GM21619 (cell line): Measurements from ENCODE around the gene ADRA2B.

Experiments
- ATAC-seq: cut with Tn5 transposase; IDR thresholded peaks from one replicate; pipeline ENCODE4 v1.9.1; 2021; ENCODE audit not compliant: unreplicated experiment

ADRA2B gene

GRCh38 chr2:96106991-96107707 lies 9.2 kb downstream of the ADRA2B start:
- no peak for ATAC-seq

DNA sequence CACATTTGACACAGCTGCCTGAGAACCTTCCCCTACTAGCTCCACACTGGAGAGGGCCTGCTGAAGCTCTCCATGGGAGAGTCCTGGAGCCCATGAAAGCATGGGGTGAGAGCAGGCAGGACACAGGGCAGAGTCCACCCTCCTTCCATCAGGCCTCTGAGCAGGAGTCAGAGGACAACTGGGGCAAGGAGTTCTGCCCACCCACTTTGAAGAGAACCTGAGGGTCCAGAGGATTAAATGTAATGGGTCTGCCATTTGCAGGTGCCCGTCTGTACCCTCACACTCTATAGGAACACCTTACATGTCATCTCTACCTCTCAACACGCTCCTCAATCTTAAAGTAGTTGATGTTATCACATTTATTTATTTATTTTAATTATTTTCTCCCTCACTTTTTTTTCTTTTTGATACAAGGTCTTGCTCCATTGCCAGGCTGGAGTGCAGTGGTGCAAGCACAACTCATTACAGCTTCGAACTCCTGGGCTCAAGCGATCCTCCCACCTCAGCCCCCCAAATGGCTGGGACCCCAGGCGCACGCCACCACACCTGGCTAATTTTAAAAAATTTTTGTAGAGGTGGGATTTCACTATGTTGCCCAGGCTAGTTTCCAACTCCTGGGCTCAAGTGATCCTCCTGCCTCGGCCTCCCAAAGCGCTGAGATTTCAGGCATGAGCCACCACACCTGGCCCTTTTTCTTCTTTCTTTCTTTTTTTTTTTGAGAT lies 10.2 kb downstream of the ADRA2B start:
- ATAC-seq = no peak

DNA sequence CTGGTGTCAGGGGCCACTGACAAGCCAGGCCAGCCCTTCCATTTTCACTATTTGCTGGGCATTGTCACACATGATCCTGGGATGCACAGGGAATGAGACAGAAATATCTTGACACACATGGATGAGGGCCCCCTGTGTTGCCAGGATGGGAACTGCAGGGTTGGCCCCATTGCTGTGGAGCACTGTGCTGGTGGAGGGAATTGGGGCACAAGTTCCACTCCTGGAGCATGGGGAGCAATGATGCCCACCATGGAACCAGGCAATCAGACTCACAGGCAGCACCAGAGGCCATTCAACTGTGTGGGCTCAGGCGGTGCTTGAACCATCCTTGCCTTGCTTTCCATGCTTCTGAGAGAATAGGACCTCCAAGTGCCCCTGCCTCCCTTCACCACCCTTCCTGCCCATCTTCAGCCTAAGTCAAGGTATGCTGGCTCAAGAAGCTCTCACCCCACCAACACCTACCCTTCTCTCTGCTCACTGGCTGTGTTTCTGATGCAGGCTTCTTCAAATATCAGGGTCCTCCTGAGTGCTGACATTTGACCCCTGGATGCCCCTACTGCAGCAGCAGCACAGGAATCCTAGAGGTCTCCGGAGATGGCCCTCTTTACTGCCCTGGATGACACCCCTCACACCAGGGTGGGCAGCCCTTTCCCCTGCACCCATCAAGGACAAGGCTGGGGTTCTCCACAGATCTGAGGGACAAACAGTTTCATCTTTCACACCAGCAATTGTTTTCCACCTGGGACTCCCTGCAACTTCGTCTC lies 11.0 kb downstream of the ADRA2B start:
- no peak for ATAC-seq

GRCh38 chr2:96104487-96104861 lies 11.9 kb downstream of the ADRA2B start:
- no peak for ATAC-seq

DNA sequence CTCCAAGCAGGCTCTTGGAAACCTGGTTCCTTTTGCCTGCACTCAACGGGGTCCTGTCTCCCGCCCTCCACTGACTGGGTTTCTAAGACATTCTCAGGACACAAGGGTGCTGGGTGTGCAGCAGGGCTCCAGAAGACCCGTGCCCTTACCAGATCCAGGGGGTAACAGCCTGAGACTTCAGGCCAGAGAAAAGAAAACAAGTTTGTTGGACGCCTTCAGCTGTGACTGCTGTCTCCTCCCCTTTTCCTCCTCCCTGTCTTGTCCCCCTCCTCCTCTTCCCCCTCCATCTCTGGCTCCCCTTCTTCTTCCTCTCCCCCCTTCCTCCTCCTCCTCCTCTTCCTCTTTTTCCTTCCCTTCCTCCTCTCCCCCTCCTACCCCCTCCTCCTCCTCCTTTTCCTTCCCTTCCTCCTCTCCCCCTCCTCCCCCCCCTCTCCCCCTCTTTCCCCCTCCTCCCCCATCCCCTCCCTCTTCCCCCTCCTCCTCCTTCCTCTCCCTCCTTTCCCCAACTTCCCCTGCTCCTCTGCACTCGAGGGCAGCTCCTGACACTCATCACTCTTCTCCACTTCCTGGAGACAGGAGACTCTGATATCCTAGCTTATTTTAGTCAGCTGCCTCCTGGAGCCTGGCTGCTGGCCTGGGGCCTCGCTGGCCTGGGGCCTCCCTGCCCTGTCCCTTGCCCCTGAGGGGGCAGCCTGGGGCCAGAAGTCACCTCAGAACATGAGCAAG lies 12.4 kb downstream of the ADRA2B start:
- ATAC-seq = no peak

DNA sequence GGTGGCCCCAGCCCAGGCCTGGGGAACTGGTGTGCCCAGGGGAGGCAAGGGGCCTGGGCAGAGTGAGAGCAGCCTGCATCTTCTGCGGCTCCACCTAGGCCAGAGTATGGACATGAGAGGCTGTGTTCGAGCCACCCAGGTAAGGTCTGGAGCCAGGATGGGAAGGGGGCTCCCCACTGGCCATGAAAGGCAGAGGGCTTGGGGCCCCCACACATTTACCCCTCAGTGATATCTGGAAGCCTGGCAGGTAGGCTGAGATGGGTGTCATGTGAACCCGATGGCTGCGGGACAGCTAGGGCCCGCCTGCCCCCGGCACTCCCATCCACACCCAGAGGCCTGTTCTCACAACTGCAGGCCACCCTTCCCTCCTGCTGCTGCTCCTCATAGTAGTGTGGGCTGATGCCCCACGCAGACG lies 13.2 kb downstream of the ADRA2B start:
- ATAC-seq = no peak

DNA sequence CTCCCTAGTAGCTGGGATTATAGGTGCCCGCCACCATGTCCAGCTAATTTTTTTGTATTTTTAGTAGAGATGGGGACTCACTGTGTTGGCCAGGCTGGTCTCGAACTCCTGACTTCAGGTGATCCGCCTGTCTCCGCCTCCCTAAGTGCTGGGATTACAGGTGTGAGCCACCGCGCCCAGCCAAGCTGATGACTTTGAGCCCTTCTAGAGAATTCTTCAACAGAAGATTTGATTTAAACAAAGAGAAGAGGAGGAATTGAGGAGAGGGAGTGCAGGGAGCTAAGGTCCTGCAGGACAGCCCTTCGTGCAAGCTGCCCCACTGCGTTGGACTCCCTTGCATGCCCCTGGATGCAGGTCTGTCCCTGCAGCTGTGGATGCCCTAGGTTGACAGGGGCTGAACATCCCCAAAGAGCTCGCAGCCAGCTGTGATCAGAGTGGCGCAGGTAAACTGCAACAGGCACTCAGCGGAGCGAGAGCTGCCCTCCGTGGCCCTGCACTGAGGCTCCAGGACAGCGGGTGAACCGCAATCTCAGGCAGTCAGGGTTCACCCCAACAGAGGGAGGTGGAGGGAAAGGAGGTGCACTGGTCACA lies 13.7 kb downstream of the ADRA2B start:
- ATAC-seq = no peak

GRCh38 chr2:96100893-96101304 lies 15.5 kb downstream of the ADRA2B start:
- ATAC-seq = no peak

GRCh38 chr2:96099861-96100798 lies 16.2 kb downstream of the ADRA2B start:
- ATAC-seq = no peak

GRCh38 chr2:96098900-96099590 lies 17.3 kb downstream of the ADRA2B start:
- no peak for ATAC-seq

DNA sequence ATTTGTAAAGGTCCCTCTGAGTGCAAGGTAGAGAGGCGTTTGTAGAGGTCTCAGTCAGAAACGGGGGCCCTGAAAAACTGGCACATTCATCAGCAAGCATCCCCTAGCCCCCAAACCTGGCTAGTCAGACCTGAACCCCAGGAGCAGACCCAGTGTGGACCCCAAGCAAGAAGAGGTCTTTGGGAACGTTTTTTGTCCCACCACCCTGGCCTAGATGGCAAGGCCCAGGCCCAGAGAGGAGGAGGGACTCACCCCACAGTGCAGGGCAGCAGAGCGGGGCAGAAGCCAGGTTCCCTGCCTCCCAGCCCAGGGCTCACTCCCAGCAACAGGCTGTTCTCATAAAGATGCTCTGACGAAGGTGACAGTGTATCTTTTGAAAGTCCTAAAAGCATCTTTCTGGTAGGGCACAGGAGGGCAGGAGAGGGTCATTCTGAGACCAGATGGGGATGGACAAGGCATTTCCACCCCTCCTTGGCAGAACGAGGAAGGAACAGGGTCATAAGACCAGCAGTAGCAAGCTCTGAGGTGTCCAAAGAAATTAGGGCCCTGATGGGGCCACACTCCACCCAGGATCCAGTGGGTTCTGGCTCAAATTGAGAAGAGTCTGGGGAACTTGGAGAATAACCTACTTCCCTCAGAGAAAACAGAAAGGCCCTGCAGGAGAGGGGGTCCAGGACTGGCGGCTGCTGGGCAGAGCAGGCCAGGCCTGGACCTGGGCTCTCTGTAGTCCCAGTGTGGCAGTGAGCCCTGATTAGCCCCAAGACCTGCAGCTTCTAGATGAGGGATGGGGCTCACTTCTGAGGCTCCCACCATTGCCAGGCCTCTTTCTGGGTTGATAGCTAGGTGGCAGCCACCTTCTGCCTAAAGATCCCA lies 18.2 kb downstream of the ADRA2B start:
- no peak for ATAC-seq

DNA sequence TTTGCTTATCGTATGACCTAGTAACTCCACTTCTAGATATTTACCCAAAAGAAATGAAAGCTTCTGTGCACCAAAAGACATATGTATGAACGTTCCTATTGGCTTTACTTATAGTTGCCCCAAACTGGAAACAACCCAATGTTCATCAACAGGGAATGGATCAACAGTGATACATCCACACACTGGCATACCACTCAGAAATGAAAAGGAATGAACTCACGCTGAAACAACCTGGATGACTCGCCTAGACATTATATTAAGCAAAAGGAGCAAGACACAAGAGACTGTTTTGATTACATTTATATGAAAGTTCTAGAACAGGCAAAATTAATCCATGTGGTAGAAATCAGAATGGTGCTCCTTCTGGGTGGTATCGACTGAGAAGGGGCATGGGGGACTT lies 18.9 kb downstream of the ADRA2B start:
- ATAC-seq = no peak

GRCh38 chr2:96095116-96095636 lies 21.2 kb downstream of the ADRA2B start:
- no peak for ATAC-seq

DNA sequence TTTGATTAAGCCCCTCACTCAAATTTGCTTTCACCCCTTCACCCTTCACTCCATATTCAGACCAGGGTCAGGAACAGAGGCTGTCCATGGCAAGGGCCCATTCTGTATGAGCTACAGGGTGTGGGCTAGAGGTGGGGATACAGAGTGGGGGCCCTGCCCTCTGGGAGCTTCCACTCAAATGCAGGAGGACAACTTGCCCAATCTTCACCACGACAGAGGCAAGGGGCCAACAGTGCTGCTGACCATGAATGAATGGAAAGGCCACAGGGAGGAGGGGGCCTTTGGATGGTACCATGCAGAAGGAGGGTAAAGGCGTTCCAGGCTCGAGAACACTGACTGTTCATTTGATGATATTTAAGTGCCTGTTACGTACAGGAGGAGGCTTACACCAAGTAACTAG lies 22.8 kb downstream of the ADRA2B start:
- ATAC-seq = no peak

DNA sequence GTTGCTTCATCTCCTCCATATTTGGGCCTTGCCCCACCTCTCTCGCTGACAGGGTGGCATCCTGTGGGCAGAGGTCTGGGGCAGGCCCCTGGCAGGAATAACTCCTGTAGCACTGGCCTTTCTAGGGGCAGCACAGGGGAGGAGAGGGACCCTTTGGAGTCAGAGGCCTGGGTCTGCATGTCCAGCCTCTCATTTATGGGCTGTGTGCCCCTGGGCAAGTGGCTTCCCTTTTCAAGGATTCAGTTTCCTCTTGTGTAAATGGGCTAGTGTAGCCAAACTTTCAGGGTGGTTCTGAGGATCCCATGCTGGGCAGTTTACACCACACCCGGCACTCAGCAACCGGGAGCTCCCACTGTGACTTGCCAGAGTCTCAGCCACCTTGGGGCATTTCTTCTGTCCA lies 23.4 kb downstream of the ADRA2B start:
- no peak for ATAC-seq

- no peak for ATAC-seq
These were observed 23.8 kb downstream of the ADRA2B start for GRCh38 chr2:96092573-96092877.

DNA sequence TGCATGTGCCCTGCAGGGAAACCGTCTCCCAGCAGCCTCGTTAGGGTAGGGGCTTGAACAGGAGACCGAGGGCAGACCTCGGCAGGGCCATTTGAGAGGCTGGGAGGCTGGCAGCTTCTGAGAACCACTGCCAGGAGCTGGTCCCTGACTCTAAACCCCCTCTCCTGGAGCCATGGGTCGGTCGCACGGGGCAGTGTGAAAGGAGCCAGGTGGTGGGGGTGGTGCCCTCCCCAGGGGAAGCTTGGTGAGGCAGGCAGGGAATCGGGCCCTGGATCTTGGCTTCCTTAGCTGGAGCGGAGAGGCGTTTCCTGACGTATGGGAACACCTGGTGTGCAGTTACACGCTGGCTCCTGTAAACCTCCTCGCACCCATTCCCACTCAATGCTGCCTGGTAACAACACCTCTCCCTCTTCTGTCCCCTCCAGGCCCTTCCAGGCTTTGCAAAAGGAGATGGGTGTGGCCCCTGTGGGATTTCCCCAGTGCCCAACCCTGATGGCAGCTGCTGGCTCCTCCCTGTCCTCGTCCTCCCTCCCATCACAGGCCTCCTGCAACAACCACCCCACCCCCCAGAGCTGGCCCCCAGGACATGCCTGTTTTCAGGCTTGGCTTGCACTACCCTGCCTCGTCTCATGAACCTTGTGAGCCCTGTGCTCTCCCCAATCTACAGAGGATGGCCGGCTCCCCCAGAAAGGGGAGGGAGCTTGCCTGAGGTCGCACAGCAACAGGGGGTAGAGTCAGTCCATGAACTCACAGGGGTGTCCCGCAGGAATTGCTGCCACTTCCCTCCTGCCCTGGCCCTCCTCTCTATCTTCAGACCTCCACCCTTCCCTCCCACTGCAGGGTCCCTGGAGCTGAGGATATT lies 24.4 kb downstream of the ADRA2B start:
- no peak for ATAC-seq
